ENCODE measurements around the gene KRTAP15-1. TPM values are rescaled to one million over a fixed set of nuclear protein-coding genes. Genes with fewer than 3 reads are reported as not detected.

The KRTAP15-1 gene
- total RNA-seq, 2 experiments from 2014 or later = not detected

DNA sequence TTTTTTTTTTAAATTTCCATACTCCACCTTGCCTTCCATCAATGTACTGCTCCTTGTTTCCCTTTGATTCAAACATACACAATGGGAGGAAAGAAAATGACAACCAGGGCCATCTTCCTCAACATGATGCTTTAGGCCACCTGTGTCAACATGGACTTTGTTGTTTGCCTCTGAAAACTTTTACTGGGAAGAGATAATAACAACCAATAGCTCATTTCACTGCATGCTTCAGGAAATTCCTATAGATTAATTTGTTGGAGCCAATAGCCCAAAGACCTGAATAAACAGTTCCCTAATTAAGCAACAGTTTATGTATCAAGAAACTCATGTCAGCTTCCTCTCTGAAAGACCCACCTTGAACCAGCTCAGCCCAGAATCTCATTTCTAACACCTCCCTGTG, 3.2 kb downstream of the KRTAP15-1 start:
- intact Hi-C loops (cut with micrococcal nuclease) = no loop called here
- ATAC-seq = no peak
- no peak for DNase-seq
- CTCF ChIA-PET = interaction anchor here (2.0 kb wide), 1 partner anchor 10 kb away, joined by 6 read pairs; no protein-coding TSS in a partner anchor
- no peak overlapping the region for H3K27ac Mint-ChIP-seq
- POLR2A ChIA-PET = interaction anchor here (0.6 kb wide), 1 partner anchor 1798 kb away, joined by 3 read pairs; no protein-coding TSS in a partner anchor
- H3K9me3 Mint-ChIP-seq = no peaks in the 10 kb centered on the region
- H3K4me3 Mint-ChIP-seq = no peak overlapping the region
- peaks cover 3% of the 10 kb centered on the region for H3K27me3 Mint-ChIP-seq
- no peaks in the 10 kb centered on the region for H3K4me1 Mint-ChIP-seq (ENCODE audit: low read depth)
- no peaks in the 10 kb centered on the region for H3K36me3 Mint-ChIP-seq (ENCODE audit: low read depth)
- TF ChIP-seq, protein P1, sequence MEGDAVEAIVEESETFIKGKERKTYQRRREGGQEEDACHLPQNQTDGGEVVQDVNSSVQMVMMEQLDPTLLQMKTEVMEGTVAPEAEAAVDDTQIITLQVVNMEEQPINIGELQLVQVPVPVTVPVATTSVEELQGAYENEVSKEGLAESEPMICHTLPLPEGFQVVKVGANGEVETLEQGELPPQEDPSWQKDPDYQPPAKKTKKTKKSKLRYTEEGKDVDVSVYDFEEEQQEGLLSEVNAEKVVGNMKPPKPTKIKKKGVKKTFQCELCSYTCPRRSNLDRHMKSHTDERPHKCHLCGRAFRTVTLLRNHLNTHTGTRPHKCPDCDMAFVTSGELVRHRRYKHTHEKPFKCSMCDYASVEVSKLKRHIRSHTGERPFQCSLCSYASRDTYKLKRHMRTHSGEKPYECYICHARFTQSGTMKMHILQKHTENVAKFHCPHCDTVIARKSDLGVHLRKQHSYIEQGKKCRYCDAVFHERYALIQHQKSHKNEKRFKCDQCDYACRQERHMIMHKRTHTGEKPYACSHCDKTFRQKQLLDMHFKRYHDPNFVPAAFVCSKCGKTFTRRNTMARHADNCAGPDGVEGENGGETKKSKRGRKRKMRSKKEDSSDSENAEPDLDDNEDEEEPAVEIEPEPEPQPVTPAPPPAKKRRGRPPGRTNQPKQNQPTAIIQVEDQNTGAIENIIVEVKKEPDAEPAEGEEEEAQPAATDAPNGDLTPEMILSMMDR (IDR thresholded peaks at IDR 0.05) = no peak

DNA sequence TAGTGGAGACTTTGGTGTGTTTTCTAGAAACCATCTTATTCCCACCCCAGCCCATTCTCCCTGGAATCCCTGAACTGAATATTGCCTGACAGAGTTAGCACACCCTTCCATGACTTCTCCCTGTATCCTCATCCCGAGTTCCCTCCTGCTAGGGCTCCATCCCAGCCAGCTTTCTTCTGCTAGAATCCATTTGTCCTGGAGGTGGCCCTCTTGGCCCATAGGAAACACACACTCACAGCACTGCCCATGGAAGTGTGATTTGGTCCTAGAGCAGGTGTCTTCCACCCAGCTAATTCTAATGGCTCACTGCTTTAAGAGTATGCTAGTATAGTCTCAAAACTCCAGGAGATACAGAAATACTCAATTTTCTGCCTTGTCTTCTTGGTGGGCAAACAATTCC, 4.1 kb downstream of the KRTAP15-1 start:
- TF ChIP-seq, protein P1 (IDR thresholded peaks at IDR 0.05) = no peak
- Mint-ChIP-seq H3K4me1 (ENCODE audit: low read depth) (no peaks in the 10 kb centered on the region), H3K36me3 (ENCODE audit: low read depth) (no peaks in the 10 kb centered on the region), H3K27ac (no peak overlapping the region), H3K27me3 (peaks cover 3% of the 10 kb centered on the region), H3K4me3 (no peak overlapping the region), H3K9me3 (no peaks in the 10 kb centered on the region)
- DNase-seq = no peak
- ChIA-PET POLR2A (no interaction called here), CTCF (interaction anchor here (2.0 kb wide), 1 partner anchor 11 kb away, joined by 6 read pairs; no protein-coding TSS in a partner anchor)
- ATAC-seq = no peak
- intact Hi-C loops (cut with micrococcal nuclease) = no loop called here

DNA sequence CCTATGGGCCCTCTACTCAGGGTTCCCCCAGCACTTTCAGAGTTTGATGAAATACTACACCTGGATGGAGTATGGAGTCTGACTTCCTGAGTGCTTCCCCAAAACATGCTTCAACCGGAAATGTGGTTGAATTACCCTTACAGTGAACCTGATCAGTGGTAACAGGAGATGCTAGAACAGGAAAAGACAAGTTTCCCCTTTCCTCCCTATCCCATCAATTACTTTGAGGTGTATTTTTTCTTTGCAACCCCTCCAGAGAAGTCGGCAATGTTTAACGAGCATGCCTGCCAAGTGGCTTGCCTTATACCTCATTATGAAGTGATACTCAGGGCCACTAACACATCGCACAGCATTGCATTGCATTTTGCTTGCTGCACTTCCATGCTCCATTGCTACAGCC, 7.0 kb downstream of the KRTAP15-1 start:
- H3K36me3 Mint-ChIP-seq (ENCODE audit: low read depth) = no peaks in the 10 kb centered on the region
- H3K27ac Mint-ChIP-seq = no peak overlapping the region
- no peak overlapping the region for H3K4me3 Mint-ChIP-seq
- CTCF ChIA-PET = no interaction called here
- DNase-seq = no peak
- intact Hi-C loops (cut with micrococcal nuclease) = no loop called here
- H3K9me3 Mint-ChIP-seq = no peaks in the 10 kb centered on the region
- ATAC-seq = no peak
- TF ChIP-seq, protein P1 (IDR thresholded peaks at IDR 0.05) = no peak
- no peaks in the 10 kb centered on the region for H3K4me1 Mint-ChIP-seq (ENCODE audit: low read depth)
- POLR2A ChIA-PET = no interaction called here
- peaks cover 3% of the 10 kb centered on the region for H3K27me3 Mint-ChIP-seq

DNA sequence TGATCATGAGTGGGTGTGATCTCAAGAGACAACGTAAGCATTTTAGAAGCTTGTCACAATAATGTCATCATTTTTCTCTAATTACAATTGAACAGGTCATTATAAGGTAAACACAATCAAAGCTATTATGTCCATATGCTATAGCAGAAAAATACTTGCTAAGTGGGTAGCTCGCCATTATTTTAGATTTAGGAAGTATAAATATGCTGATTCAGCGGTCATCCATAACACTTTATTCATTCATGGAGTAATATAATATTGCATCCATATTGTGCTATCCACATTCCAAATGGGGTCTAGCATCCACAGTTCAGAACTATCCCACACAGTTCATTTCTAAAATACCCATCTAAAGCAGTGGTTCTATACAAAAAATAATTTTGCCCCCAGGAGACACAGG, 8.4 kb downstream of the KRTAP15-1 start:
- DNase-seq (no peak), ATAC-seq (no peak)
- TF ChIP-seq, protein P1 (IDR thresholded peaks at IDR 0.05) = no peak
- intact Hi-C loops (cut with micrococcal nuclease) = no loop called here
- Mint-ChIP-seq H3K36me3 (ENCODE audit: low read depth) (no peaks in the 10 kb centered on the region), H3K27me3 (peaks cover 3% of the 10 kb centered on the region), H3K4me3 (no peak overlapping the region), H3K9me3 (no peaks in the 10 kb centered on the region), H3K27ac (no peak overlapping the region), H3K4me1 (ENCODE audit: low read depth) (no peaks in the 10 kb centered on the region)
- POLR2A ChIA-PET = no interaction called here
- CTCF ChIA-PET = no interaction called here

DNA sequence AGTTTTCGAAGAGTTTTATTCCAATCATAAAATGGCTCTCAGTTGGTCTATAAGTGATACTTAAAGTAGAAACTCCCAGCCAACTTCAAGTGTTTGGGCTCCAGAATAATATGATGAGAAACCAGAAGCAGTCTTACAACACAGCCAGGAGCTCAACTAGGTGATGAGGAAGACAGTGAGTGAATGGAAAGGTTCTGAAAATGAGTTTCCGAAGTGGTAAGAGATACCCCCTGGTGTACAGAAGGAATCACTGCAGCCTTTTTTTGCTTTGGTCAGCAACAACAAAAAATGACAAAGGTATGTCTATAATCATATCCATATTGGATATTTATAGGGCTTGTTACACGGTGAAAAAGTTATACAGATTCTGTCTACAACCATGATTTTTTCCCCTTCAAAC, 23.6 kb downstream of the KRTAP15-1 start:
- no peaks in the 10 kb centered on the region for H3K9me3 Mint-ChIP-seq
- H3K27ac Mint-ChIP-seq = no peak overlapping the region
- TF ChIP-seq, protein P1 (IDR thresholded peaks at IDR 0.05) = peak; percentile 48
- H3K4me3 Mint-ChIP-seq = no peak overlapping the region
- ChIA-PET POLR2A (no interaction called here), CTCF (interaction anchor here (1.0 kb wide), 1 partner anchor 21 kb away, joined by 3 read pairs; no protein-coding TSS in a partner anchor)
- DNase-seq (no peak), ATAC-seq (no peak)
- peaks cover 3% of the 10 kb centered on the region for H3K27me3 Mint-ChIP-seq
- no peaks in the 10 kb centered on the region for H3K36me3 Mint-ChIP-seq (ENCODE audit: low read depth)
- H3K4me1 Mint-ChIP-seq (ENCODE audit: low read depth) = no peaks in the 10 kb centered on the region
- intact Hi-C loops (cut with micrococcal nuclease) = no loop called here

Measured in activated CD8-positive, alpha-beta T cell treated with anti-CD3 and anti-CD28 coated beads for 36 hours (primary cell).